Fibroblast of lung (primary cell): Measurements from ENCODE around the gene SOX12.

Source experiments
- EZH2 ChIP-seq: IDR thresholded peaks from 2 replicates; pipeline ENCODE4 v1.5.1; 2012; ENCODE audit warnings: low read length, control low read depth, mild to moderate bottlenecking; ENCODE audit errors: missing control alignments
- TF ChIP-seq, protein P1 (sequence below), 2 donors: IDR thresholded peaks in 1 of 2; conservative IDR thresholded peaks in 1 of 2; 1 replicate in 1 of 2; 2 replicates in 1 of 2; pipeline ENCODE4 v1.5.1; 2011 to 2012; ENCODE audit warnings: low read length in 2 of 2, control low read depth in 1 of 2, inconsistent platforms in 1 of 2, low read depth in 1 of 2, mild to moderate bottlenecking in 1 of 2

GRCh38 chr20:312067-312466, 13.3 kb upstream of the SOX12 start:
- TF ChIP-seq, protein P1, sequence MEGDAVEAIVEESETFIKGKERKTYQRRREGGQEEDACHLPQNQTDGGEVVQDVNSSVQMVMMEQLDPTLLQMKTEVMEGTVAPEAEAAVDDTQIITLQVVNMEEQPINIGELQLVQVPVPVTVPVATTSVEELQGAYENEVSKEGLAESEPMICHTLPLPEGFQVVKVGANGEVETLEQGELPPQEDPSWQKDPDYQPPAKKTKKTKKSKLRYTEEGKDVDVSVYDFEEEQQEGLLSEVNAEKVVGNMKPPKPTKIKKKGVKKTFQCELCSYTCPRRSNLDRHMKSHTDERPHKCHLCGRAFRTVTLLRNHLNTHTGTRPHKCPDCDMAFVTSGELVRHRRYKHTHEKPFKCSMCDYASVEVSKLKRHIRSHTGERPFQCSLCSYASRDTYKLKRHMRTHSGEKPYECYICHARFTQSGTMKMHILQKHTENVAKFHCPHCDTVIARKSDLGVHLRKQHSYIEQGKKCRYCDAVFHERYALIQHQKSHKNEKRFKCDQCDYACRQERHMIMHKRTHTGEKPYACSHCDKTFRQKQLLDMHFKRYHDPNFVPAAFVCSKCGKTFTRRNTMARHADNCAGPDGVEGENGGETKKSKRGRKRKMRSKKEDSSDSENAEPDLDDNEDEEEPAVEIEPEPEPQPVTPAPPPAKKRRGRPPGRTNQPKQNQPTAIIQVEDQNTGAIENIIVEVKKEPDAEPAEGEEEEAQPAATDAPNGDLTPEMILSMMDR (conservative IDR thresholded peaks at IDR 0.05 in 1 of 2, IDR thresholded peaks at IDR 0.05 in 1 of 2; ENCODE audit: low read depth in 1 of 2, low read length in 2 of 2): no peak
- no peak for TF ChIP-seq EZH2
